AG04449 (cell line): ENCODE results near the gene KIF22.
"Not testable (repeated sequence)": the region's sequence is repeated elsewhere in the genome, so short reads cannot be mapped to it uniquely, and the experiment has no call there.

ENCODE experiments used
- CTCF ChIA-PET: fragments of 350-600 bp; formaldehyde crosslinking; extraction: SDS; loops from one replicate; lab custom pipeline; 2021; ENCODE audit warnings: antibody characterized with exemption; lab: Yijun Ruan, JAX
- POLR2A ChIA-PET: fragments of 400-600, 350-600 bp; formaldehyde crosslinking; extraction: SDS; loops from one replicate; lab custom pipeline; 2020; ENCODE audit warnings: antibody characterized with exemption, inconsistent platforms; lab: Yijun Ruan, JAX
- DNase-seq: peaks from one replicate; pipeline ENCODE4 v3.0.0-alpha.2; 2010; ENCODE audit warnings: low read depth, low spot score
- H3K4me3 ChIP-seq: 2 replicates; pipeline ENCODE4 v1.5.1; 2011; ENCODE audit warnings: low read depth, mild to moderate bottlenecking, control low read depth, low read length
- CTCF ChIP-seq: IDR thresholded peaks from one replicate; pipeline ENCODE4 v1.5.1; 2011; ENCODE audit warnings: mild to moderate bottlenecking, moderate library complexity, low read length, control low read depth, inconsistent platforms; ENCODE audit not compliant: insufficient read depth; ENCODE audit errors: missing control alignments

KIF22 gene

DNA sequence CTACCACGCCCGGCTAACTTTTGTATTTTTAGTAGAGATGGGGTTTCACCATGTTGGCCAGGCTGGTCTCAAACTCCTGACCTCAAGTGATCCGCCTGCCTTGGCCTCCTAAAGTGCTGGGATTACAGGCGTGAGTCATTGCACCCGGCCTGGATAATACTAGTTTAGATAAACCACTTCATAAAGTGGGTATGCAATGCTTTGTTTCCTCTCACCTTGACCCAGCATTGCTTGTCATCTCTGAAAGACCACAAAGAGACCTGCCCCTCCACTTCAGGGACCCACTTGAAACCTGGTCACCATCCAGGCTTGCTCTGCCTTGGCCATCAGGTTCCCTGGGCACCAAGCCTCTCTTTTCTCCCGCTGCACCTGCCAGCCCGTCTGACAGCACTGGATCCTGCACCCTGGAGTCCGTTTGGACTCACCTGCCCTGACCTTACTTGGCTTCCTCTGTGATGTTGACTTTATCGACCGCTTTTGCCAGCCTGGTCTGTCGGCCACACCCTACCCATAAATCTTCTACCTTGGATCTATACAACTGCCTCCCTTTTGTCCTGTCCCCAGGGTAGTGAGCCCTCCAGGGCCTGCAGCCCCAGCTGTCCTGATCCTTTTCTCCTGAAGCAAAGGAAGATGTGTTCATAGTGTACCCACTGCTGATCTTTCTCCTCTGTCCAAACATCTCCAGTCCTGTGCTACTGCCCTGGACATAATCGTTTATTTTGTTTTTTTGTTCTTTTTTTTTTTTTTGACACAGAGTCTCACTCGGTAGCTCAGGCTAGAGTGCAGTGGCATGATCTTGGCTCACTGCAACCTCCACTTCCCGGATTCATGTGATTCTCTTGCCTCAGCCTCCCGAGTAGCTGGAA is 25.2 kb upstream of the KIF22 start:
- no peak for TF ChIP-seq CTCF
- ChIA-PET POLR2A (no interaction called here), CTCF (interaction anchor here (0.9 to 2.0 kb wide), 2 partner anchors 19 to 36 kb away, joined by 3 to 4 read pairs; no protein-coding TSS in a partner anchor)
- no peak overlapping the region for H3K4me3 ChIP-seq
- DNase-seq = no peak

DNA sequence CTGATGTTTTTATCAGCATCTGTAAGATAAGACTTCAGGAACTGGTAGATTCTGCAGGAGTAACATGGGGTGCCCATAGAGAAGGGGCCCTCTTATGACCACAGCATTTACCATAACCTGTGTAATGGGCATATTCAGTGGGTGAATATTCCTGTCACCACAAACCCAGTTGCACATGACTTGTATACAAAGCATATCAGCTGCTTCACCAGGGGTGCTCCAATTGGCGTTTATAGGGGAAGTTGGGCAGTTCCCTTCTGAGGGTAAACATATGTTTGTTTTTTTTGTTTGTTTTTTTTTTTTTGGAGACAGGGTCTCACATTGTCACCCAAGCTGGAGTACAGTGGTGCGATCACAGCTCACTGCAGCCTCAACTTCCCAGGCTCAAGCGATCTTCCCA is 24.0 kb upstream of the KIF22 start:
- ChIA-PET CTCF (no interaction called here), POLR2A (no interaction called here)
- no peak for TF ChIP-seq CTCF
- no peak for DNase-seq
- no peak overlapping the region for H3K4me3 ChIP-seq

- ChIA-PET CTCF (no interaction called here), POLR2A (no interaction called here)
- no peak for DNase-seq
- no peak for TF ChIP-seq CTCF
- H3K4me3 ChIP-seq = no peak overlapping the region
Measured at GRCh38 chr16:29767062-29767461, 23.5 kb upstream of the KIF22 start.

- ChIA-PET CTCF (interaction anchor here (0.6 to 2.5 kb wide), 6 partner anchors 9 to 51 kb away, joined by 3 to 7 read pairs (median 3); partner anchors contain the start of gene KIF22), POLR2A (no interaction called here)
- H3K4me3 ChIP-seq = no peak overlapping the region
- no peak for DNase-seq
- no peak for TF ChIP-seq CTCF
Measured at GRCh38 chr16:29769507-29769906, 21.0 kb upstream of the KIF22 start.

DNA sequence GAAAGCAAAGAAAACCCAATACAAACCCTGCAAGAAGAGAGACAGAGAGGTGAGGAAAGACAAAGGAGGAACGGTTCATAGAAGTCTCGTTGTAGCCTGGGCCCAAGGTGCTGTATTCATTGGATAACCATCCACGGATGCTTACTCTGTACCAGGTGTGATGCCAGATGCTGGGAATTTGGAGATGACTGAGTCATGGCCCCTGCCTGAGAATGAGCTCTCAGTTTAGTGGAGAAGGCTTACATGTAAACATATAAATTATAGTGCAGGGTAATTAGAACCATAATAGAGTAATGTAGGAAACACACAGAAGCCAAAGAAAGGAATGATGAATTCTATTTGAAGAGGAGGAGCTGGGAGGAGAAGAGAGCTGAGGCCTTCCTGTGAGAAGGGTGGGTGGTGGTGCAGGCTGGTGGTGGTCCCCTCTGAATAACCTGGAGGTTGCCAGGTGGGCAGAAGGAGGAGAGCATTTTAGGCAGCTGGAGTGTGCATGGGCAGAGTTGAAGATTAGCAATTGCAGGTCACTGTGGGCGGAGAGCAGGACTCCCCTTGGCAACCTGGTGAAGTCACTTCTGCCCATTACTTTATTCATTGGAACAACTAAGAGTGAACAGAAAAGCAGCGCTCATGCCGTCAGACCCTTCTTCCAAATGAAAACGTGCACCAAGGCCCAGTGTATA is 20.2 kb upstream of the KIF22 start:
- CTCF ChIA-PET = interaction anchor here (0.6 to 2.5 kb wide), 5 partner anchors 10 to 52 kb away, joined by 3 to 7 read pairs (median 3); no protein-coding TSS in a partner anchor
- POLR2A ChIA-PET = no interaction called here
- no peak for TF ChIP-seq CTCF
- H3K4me3 ChIP-seq = no peak overlapping the region
- no peak for DNase-seq

DNA sequence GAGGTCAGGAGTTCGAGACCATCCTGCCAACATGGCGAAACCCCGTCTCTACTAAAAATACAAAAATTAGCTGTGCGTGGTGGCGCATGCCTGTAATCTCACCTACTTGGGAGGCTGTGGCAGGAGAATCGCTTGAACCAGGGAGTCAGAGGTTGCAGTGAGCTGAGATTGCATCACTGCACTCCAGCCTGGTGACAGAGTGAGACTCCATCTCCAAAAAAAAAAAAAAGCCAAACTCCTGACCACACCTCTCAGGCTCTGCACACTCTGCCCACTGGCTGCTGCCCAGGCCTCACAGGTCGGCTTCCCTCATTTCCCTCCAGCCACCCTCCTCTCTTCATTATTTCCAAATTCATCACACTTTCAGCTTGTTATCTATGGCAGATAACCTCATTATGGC is 18.2 kb upstream of the KIF22 start:
- POLR2A ChIA-PET, H3K4me3 ChIP-seq, DNase-seq: not testable (repeated sequence)
- CTCF ChIA-PET = interaction anchor here (0.6 to 3.4 kb wide), 4 partner anchors 13 to 68 kb away, joined by 3 to 22 read pairs (median 8); partner anchors contain the start of gene KIF22
